HG02885 (cell line): ENCODE data around the gene PAFAH1B1.

Source experiments
- ATAC-seq: cut with Tn5 transposase; IDR thresholded peaks from one replicate; pipeline ENCODE4 v1.9.1; 2021; ENCODE audit warnings: mild to moderate bottlenecking; ENCODE audit not compliant: unreplicated experiment, poor library complexity

Gene PAFAH1B1

GRCh38 chr17:2711608-2712299 lies 118.3 kb downstream of the PAFAH1B1 start, which contains the start of gene CLUH:
Gene CLUH (minus strand): TSS chr17:2711764. CDS start chr17:2711661, 103 bp downstream.
- peak; percentile 72 for ATAC-seq

GRCh38 chr17:2712300-2713043 lies 119.0 kb downstream of the PAFAH1B1 start:
- no peak for ATAC-seq

- no peak for ATAC-seq
Measured at GRCh38 chr17:2713881-2714280, 120.4 kb downstream of the PAFAH1B1 start.

DNA sequence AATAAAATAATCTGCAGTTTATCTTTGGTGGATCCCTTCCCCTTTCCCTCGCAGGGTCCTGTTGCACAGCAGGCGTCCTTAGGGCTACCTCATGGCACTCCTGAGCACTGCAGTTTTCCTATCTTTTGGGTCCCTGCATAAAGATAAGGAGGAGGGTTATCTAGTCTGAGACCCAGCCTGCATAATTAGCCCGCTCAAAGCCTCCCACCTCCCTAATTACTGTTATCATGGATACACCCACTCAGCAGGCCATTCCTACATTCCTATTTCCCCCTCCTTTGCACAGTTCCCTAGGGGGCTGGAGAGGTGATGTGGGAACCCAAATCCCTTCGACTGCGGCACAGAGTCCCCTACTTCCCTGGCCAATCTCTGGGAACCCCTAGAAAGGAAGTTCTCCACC lies 123.2 kb downstream of the PAFAH1B1 start:
- ATAC-seq = no peak

DNA sequence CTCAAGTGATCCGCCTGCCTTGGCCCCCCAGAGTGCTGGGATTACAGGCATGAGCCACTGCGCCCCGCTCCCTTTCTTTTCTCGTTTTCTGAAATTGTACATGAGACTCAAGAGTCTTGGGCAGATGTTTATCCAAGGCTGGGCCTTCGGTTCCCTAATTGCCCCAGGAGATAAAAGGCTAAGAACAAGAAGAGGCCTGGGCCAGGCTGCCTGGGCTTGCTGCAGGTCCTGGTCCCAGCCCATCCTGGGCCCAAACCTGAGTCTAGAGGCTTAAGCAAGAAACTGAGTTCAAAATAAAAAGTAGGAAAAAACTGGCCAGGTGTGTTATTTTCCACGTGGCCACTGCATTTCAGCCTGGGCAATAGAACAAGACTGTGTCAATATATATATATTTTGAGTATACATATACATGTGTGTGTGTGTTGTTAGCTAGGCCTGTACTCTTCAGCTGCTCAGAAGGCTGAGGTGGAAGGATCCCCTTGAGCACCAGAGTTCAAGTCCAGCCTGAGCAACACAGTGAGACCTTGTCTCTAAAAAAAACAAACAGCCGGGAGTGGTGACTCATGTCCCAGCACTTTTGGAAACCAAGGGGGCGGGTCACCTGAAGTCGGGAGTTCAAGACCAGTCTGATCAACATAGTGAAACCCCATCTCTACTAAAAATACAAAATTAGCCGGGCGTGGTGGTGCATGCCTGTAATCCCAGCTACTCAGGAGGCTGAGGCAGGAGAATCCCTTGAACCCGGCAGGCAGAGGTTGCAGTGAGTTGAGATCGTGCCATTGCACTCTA lies 124.9 kb downstream of the PAFAH1B1 start:
- ATAC-seq = no peak

- ATAC-seq = no peak
Measured at GRCh38 chr17:2719861-2720260, 126.4 kb downstream of the PAFAH1B1 start.

GRCh38 chr17:2721603-2722002 lies 128.1 kb downstream of the PAFAH1B1 start:
- ATAC-seq = no peak

DNA sequence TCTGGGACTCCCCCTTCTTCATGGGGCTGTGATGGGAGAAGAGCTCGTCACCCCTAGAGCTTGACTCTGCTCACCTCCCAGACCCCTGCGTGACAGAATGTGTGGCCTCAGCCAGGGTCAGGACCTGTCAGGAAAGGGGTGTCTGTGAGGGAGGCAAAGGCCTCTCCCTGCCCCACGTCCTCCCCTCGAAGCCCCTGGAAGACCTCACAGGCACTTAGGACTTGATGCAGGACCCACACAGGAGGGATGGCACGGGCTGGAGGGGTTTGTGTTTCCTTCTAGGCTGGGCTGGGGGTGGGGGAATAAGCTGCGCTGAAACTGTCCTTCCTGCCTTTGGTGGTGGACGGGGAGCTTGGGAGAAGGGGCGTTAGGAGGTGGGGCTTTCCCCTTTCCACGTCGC lies 129.2 kb downstream of the PAFAH1B1 start:
- ATAC-seq = no peak

DNA sequence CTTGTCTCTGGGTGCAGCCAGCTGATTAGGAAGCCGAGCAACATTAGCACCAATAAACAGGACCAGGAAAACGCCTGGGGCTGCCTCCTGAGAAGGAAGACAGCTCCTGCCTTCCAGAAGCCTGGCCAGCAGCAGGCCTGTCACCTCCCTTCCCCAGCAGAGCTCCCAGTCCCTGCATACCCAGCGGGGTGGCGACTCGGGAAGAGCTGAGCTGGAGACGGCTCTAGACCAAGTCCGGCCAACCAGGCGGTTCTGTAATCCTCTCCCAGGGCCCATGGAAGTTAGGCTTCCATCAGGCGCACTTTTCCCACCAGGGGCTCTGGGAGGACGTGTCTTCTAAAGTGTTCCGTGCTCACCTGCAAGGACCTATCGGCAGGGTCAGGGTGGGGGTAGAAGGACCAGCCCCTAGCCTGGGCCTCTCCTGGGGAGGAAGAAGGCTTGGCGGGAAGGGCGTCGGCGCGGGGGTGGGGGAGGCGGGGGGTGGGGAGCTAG lies 130.1 kb downstream of the PAFAH1B1 start:
- ATAC-seq = no peak

DNA sequence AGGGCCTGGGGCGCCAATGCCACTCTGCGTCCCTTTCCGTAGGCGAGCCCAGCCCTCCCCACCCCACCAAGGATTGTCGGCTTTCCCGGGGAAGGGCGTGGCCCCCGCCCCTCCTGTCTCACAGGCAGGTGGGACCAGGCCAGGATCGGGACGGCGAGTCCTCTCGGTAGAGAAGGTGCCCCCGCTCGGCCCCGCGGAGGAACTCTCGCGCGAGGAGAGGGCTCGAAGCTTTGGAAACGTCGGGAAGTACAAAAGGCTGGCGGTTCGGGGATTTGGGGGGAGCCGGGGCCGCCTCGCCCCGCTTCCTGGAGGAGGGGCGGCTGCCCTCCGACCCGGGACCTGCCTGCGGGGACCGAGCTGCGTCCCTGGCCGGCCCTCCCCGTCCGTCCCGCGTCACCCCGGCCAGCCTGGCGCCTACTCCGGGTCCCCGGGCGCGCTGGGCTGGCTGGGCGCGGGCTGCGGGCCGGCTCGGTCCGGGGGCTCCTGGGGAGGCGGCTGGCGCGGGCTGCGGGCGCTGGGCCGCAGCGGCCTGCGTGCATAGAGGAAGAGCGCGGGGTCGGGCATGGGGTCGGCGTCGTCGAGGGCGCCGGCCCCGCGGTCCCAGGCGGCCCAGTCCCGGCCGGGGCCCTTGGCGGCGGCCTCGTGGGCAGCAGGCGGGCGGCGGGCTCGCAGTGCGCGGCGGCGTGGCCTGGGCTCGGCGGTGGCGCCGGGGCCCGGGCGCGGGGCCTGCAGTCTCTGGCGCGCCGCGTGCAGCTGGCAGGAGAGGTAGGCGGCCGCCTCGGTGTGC lies 130.7 kb downstream of the PAFAH1B1 start:
- no peak for ATAC-seq

DNA sequence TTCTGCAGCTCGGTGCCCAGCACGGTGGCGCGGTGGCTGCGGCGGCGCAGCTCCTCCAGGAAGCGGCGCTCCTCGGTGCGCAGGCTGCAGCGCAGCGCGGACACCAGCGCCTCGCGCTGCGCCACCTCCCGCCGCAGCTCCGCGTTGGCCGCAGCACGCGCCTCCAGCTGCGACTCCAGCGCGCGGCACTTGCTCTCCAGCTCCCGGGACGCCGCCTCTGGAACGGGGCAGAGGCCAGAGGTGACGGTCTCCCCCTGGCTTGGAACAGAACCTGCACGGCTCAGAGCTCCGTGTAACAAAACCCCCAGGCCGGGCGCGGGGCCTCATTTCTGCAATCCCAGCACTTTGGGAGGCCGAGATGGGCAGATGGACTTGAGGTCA lies 131.3 kb downstream of the PAFAH1B1 start:
- ATAC-seq = no peak

GRCh38 chr17:2730764-2731353 lies 137.4 kb downstream of the PAFAH1B1 start:
- ATAC-seq = no peak

DNA sequence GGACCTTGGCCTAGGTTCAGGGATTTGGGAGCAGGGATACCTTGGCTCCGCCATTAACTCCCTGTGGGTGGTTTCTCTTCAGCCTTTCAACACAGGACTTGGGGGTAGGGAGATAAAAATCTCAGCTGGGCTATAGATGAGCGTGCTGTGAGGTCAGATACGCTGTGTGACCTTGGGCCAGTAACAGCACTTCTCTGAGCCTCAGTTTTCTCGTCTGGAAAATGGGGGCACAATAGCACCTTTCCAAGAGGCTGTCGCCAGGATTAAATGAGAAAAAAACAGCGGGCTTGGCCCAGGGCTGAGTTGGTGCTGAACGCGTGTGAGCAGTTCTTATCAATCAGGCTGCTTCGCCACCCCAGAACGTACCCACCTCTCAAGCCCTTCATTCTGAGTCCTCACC lies 138.4 kb downstream of the PAFAH1B1 start:
- ATAC-seq = no peak

DNA sequence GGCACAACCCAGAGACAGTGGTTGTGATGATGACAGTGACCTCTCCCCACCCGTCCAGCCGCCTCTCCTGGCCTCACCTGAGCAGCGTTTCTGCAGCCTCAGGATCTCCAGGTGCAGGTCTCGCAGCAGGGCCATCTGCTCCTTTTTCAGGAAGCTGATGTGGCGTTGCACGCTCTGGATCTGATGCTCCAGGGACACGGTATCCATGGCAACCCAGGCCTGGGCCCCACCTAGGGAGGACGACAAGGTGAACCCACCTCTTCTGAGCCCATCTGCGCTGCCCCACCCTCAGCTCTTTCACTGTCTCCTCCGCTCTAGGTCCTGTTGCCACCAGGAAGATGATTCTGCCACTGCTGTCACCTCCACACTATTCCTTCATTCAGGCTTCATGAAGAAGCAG lies 141.5 kb downstream of the PAFAH1B1 start:
- no peak for ATAC-seq
